Endothelial cell of umbilical vein (primary cell): ENCODE measurements around the gene SRRM3.

ENCODE experiments used
- CTCF ChIP-seq, 2 donors: IDR thresholded peaks; 1 replicate in 1 of 2; 2 replicates in 1 of 2; pipeline ENCODE4 v1.5.1; 2011; ENCODE audit warnings: low read length in 2 of 2, mild to moderate bottlenecking in 2 of 2, moderate library complexity in 2 of 2, control low read depth in 1 of 2, inconsistent platforms in 1 of 2, low read depth in 1 of 2; ENCODE audit not compliant: insufficient read depth in 1 of 2; ENCODE audit errors: extremely low read depth in 1 of 2
- JUN ChIP-seq: IDR thresholded peaks from 2 replicates; pipeline ENCODE4 v1.6.1; 2011; ENCODE audit warnings: borderline replicate concordance, low read depth; ENCODE audit not compliant: insufficient read length, insufficient read depth
- MYC ChIP-seq: IDR thresholded peaks from one replicate; pipeline ENCODE4 v1.6.1; 2011; ENCODE audit warnings: mild to moderate bottlenecking, low read depth, low read length

GRCh38 chr7:76260171-76260703 is 58.5 kb downstream of the SRRM3 start:
- TF ChIP-seq JUN, result no peak
- no peak for TF ChIP-seq CTCF (IDR thresholded peaks at IDR 0.05; ENCODE audit: extremely low read depth in 1 of 2, insufficient read depth in 1 of 2, low read depth in 1 of 2, low read length in 2 of 2)
- no peak for TF ChIP-seq MYC
